Upper lobe of left lung (tissue), 6 donors: ENCODE data around the gene TGM2. TPM values are rescaled to one million over a fixed set of nuclear protein-coding genes. Genes with fewer than 3 reads are reported as not detected.

Experiments used
- ATAC-seq, 2 donors: fragments of 200-7000 bp; cut with Tn5 transposase; one replicate each; pipeline ENCODE4 v1.9.1; 2022; ENCODE audit warnings: mild to moderate bottlenecking in 2 of 2, moderate library complexity in 2 of 2; ENCODE audit not compliant: low FRiP score in 2 of 2
- DNase-seq, 2 donors: peaks; one replicate each; pipeline ENCODE4 v3.0.0-alpha.2; 2019 to 2020
- H3K27ac ChIP-seq, 4 donors: fragments of 200-600 bp; sonication (generic); one replicate each; pipeline ENCODE4 v1.5.1; 2016 to 2019
- H3K27me3 ChIP-seq, 4 donors: fragments of 200-600 bp; sonication (generic); one replicate each; pipeline ENCODE4 v1.5.1; 2017 to 2019
- H3K36me3 ChIP-seq, 4 donors: fragments of 200-600 bp; sonication (generic); one replicate each; pipeline ENCODE4 v1.5.1; 2016 to 2019
- H3K4me1 ChIP-seq, 4 donors: fragments of 200-600 bp; sonication (generic); one replicate each; pipeline ENCODE4 v1.5.1; 2018 to 2019
- H3K4me3 ChIP-seq, 4 donors: fragments of 200-600 bp; sonication (generic); one replicate each; pipeline ENCODE4 v1.5.1; 2017 to 2019; ENCODE audit warnings: mild to moderate bottlenecking in 2 of 4, moderate library complexity in 1 of 4
- H3K9me3 ChIP-seq, 4 donors: fragments of 200-600 bp; sonication (generic); one replicate each; pipeline ENCODE4 v1.5.1; 2018 to 2019
- EP300 ChIP-seq, 4 donors: sonication (generic); formaldehyde crosslinking; IDR thresholded peaks; one replicate each; pipeline ENCODE4 v1.5.1; 2017; ENCODE audit warnings: antibody characterized with exemption in 4 of 4, control low read depth in 2 of 4
- POLR2A ChIP-seq, 4 donors: fragments of 450-650 bp; IDR thresholded peaks; one replicate each; pipeline ENCODE4 v1.5.1; 2016 to 2017; ENCODE audit warnings: antibody characterized with exemption in 4 of 4, mild to moderate bottlenecking in 2 of 4
- POLR2AphosphoS5 ChIP-seq, 2 donors: sonication (generic); formaldehyde crosslinking; IDR thresholded peaks; one replicate each; pipeline ENCODE4 v1.5.1; 2017; ENCODE audit warnings: antibody characterized with exemption in 2 of 2
- whole genome bisulfite sequencing, 2 donors: methylation state at CpG; one replicate each; pipeline ENCODE4 v1.1.5; 2017 to 2018; 5-methylcytosine and 5-hydroxymethylcytosine counted together
- total RNA-seq, 6 donors: library from RNA; depleted of rRNA in 4 of 6; stranded (reverse); fragments of >200 nt in 4 of 6; gene quantifications; one replicate each; pipeline versions ENCODE4 v1.1.0 to v1.2.1, GENCODE V29; 2016 to 2021
- TF ChIP-seq, protein P1 (sequence below), 6 experiments: fragments of 450-650 bp in 4 of 6; fragments of 200-600 bp in 2 of 6; sonication (generic) in 2 of 6; IDR thresholded peaks; one replicate each; pipeline ENCODE4 v1.5.1; 2016 to 2019; ENCODE audit warnings: antibody characterized with exemption in 6 of 6
- donor health status: DM: no; HTN: no; CAD: no; lungs with moderate emphysema.
- donor health status: DM: no; HTN: yes; CAD: no; lungs with severe emphysema.

The TGM2 gene
- total RNA-seq, 6 donors from 2014 or later: 98.7 to 469 (median 290) TPM

DNA sequence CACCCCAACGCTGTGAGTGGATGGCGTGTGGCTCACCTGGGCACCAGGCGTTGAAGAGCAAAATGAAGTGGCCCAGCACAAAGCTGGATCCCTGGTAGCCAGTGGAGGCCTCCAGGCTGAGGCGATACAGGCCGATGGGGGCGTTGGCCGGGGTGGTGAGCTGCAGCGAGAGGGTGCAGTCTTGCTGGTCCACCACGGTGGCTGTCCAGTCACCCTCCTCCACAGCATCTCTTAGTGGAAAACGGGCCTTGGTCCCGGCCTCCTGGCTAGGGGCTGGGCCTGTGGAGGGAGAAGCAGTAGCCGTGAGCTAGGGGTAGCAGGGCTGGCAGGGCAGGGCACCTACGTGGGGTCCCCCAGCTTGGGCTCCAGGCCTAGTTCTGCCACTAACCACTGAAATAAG, 9.3 kb downstream of the TGM2 start:
- no peak for ATAC-seq
- Histone ChIP-seq H3K36me3 (peaks cover 10 to 59% (median 27%) of the 10 kb centered on the region in 4 donors), H3K27ac (peak overlapping the region; percentile 85 to 93 (median 89)), H3K27me3 (no peaks in the 10 kb centered on the region), H3K4me3 (no peak overlapping the region), H3K4me1 (peaks cover 63 to 97% (median 74%) of the 10 kb centered on the region in 4 donors), H3K9me3 (no peaks in the 10 kb centered on the region)
- TF ChIP-seq POLR2A (IDR thresholded peaks at IDR 0.05) (no peak), EP300 (IDR thresholded peaks at IDR 0.05) (no peak), POLR2AphosphoS5 (IDR thresholded peaks at IDR 0.05) (no peak)
- TF ChIP-seq, protein P1, sequence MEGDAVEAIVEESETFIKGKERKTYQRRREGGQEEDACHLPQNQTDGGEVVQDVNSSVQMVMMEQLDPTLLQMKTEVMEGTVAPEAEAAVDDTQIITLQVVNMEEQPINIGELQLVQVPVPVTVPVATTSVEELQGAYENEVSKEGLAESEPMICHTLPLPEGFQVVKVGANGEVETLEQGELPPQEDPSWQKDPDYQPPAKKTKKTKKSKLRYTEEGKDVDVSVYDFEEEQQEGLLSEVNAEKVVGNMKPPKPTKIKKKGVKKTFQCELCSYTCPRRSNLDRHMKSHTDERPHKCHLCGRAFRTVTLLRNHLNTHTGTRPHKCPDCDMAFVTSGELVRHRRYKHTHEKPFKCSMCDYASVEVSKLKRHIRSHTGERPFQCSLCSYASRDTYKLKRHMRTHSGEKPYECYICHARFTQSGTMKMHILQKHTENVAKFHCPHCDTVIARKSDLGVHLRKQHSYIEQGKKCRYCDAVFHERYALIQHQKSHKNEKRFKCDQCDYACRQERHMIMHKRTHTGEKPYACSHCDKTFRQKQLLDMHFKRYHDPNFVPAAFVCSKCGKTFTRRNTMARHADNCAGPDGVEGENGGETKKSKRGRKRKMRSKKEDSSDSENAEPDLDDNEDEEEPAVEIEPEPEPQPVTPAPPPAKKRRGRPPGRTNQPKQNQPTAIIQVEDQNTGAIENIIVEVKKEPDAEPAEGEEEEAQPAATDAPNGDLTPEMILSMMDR (IDR thresholded peaks at IDR 0.05): no peak
- WGBS, 2 donors: 89 to 96% methylated on average over 3 to 11 of the region's 13 CpGs
- DNase-seq: peak in 1 of 2 donors; percentile 76

DNA sequence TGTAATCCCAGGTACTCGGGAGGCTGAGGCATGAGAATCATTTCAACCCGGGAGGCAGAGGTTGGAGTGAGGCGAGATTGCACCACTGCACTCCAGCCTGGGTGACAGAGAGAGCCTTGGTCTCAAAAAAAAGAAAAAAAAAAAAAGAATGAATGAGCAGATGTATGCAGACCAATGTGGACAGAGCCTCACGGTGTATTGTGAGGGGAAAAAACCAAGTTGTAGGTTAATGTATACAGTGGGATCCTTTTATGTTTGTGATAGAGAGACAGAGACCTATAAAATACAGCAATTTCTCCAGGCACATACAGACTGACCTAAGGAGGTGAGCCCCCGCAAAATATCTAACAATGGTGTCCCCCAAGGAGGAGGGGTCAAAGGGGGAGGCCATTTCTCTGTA, 11.7 kb downstream of the TGM2 start:
- H3K4me1 ChIP-seq: peaks cover 49 to 81% (median 79%) of the 10 kb centered on the region in 4 donors
- no peak for DNase-seq
- ATAC-seq: no peak
- H3K9me3 ChIP-seq: no peaks in the 10 kb centered on the region
- H3K27ac ChIP-seq: peak overlapping the region; percentile 85 to 93 (median 88)
- 78 to 80% methylated on average over 5 of the region's 5 CpGs for WGBS, 2 donors
- H3K27me3 ChIP-seq: no peaks in the 10 kb centered on the region
- peaks cover 14 to 66% (median 34%) of the 10 kb centered on the region in 4 donors for H3K36me3 ChIP-seq
- TF ChIP-seq POLR2A (IDR thresholded peaks at IDR 0.05): no peak
- TF ChIP-seq EP300 (IDR thresholded peaks at IDR 0.05): no peak
- TF ChIP-seq, protein P1 (IDR thresholded peaks at IDR 0.05): no peak
- H3K4me3 ChIP-seq: no peak overlapping the region

DNA sequence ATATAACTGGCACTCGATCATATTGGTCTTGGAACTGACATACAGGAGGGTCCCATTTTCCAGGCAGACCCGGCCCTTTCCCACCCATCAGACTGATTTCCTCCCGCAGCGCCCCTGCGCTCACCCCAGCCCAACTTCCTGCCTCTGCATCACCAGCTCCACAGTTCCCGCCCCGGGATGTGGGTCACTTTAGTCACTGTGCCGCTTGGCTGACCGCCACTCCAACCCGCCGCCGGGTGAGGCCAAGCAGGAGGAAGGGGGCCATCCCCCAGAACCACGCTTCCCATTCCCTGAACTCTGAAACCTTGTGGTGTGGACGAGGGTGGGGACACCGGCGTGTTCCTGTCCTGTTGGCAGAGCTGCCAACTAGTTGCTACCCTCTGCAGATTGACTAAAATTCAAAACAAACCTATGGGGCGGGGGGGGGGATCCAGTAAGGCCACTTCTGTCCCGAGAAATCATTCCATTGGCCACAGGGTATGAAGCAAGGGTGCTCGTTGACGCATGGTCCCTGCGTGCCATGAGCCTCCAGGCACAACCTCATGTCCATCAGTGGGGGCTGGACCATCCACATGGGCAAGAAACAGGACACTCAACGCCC, 12.3 kb downstream of the TGM2 start:
- no peaks in the 10 kb centered on the region for H3K9me3 ChIP-seq
- peaks cover 45 to 74% (median 73%) of the 10 kb centered on the region in 4 donors for H3K4me1 ChIP-seq
- no peaks in the 10 kb centered on the region for H3K27me3 ChIP-seq
- peak overlapping the region; percentile 85 to 93 (median 88) for H3K27ac ChIP-seq
- no peak overlapping the region for H3K4me3 ChIP-seq
- peak; percentile 90 to 92 for DNase-seq
- H3K36me3 ChIP-seq: peaks cover 14 to 72% (median 37%) of the 10 kb centered on the region in 4 donors
- ATAC-seq: peak; percentile 83 to 85
- TF ChIP-seq EP300 (IDR thresholded peaks at IDR 0.05) (peak in 3 of 4 donors; percentile 68 to 82 (median 75)), POLR2AphosphoS5 (IDR thresholded peaks at IDR 0.05) (peak; percentile 83 to 92), POLR2A (IDR thresholded peaks at IDR 0.05) (peak in 1 of 4 donors; percentile 25)
- TF ChIP-seq, protein P1 (IDR thresholded peaks at IDR 0.05): no peak
- WGBS, 2 donors: 22 to 25% methylated on average over 10 to 18 of the region's 22 CpGs

DNA sequence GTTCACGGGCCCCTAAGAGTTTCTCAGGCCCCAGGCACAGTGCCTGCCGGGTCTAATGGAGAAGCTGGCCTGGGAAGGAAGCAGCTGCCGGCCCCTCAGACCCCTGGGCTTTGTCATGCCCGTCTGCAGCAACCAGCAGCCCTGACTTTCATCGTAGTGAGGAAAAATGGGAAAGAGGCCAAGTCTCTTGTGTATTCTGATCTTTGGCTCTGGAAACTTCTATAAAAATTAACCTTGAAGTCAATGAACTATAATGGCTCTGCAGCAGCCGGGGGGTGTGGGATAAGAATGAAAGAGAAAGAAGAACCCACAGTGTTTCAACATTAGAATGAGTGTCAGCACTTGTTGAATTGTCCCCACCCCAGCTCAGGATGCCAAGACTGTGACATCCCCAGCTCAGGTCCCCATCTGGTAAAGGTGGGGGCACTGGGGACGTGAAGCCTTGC, 12.9 kb downstream of the TGM2 start:
- no peak for DNase-seq
- no peak overlapping the region for H3K4me3 ChIP-seq
- H3K36me3 ChIP-seq: peaks cover 14 to 77% (median 41%) of the 10 kb centered on the region in 4 donors
- H3K27me3 ChIP-seq: no peaks in the 10 kb centered on the region
- H3K9me3 ChIP-seq: no peaks in the 10 kb centered on the region
- H3K27ac ChIP-seq: peak overlapping the region; percentile 85 to 93 (median 88)
- 7 to 9% methylated on average over 7 of the region's 7 CpGs for WGBS, 2 donors
- H3K4me1 ChIP-seq: peaks cover 40 to 69% (median 68%) of the 10 kb centered on the region in 4 donors
- ATAC-seq: peak; percentile 29 to 69
- TF ChIP-seq EP300 (IDR thresholded peaks at IDR 0.05): no peak
- TF ChIP-seq, protein P1 (IDR thresholded peaks at IDR 0.05): no peak
- TF ChIP-seq POLR2A (IDR thresholded peaks at IDR 0.05): no peak
- TF ChIP-seq POLR2AphosphoS5 (IDR thresholded peaks at IDR 0.05): no peak
